Measurements from ENCODE around the gene DUSP11.
"Not testable (repeated sequence)": the region's sequence is repeated elsewhere in the genome, so short reads cannot be mapped to it uniquely, and the experiment has no call there.

The DUSP11 gene

GRCh38 chr2:73812635-73813034, 32.7 kb upstream of the DUSP11 start:
- no peak for DNase-seq
- peaks cover 15 to 34% of the 10 kb centered on the region in 2 donors for H3K27me3 Mint-ChIP-seq

GRCh38 chr2:73811878-73812277, 32.0 kb upstream of the DUSP11 start:
- no peak for ATAC-seq (replicated peaks)

More at GRCh38 chr2:73812635-73813034, 32.7 kb upstream of the DUSP11 start:
- Mint-ChIP-seq H3K4me1 (no peaks in the 10 kb centered on the region), H3K9me3 (no peaks in the 10 kb centered on the region), H3K4me3 (no peak overlapping the region), H3K27ac (no peak overlapping the region), H3K36me3 (no peaks in the 10 kb centered on the region)
- ATAC-seq (replicated peaks) = no peak

GRCh38 chr2:73783883-73784282, 4.0 kb upstream of the DUSP11 start, which contains the start of gene C2orf78:
C2orf78 (plus strand) TSS chr2:73784183; CDS start chr2:73784310, 127 bp downstream.
- H3K4me3 Mint-ChIP-seq; DNase-seq; H3K9me3 Mint-ChIP-seq; ATAC-seq (replicated peaks); H3K27ac Mint-ChIP-seq; H3K4me1 Mint-ChIP-seq; H3K36me3 Mint-ChIP-seq: not testable (repeated sequence)
- peaks cover 10 to 12% of the 10 kb centered on the region in 2 donors for H3K27me3 Mint-ChIP-seq

More at GRCh38 chr2:73811878-73812277, 32.0 kb upstream of the DUSP11 start:
- Mint-ChIP-seq H3K27me3 (peaks cover 15 to 26% of the 10 kb centered on the region in 2 donors), H3K27ac (no peak overlapping the region), H3K4me3 (no peak overlapping the region), H3K9me3 (no peaks in the 10 kb centered on the region), H3K36me3 (no peaks in the 10 kb centered on the region), H3K4me1 (no peaks in the 10 kb centered on the region)
- DNase-seq = no peak

- DNase-seq; H3K9me3 Mint-ChIP-seq; H3K4me1 Mint-ChIP-seq; H3K27ac Mint-ChIP-seq; H3K4me3 Mint-ChIP-seq; H3K36me3 Mint-ChIP-seq; ATAC-seq (replicated peaks): not testable (repeated sequence)
- peaks cover 10 to 12% of the 10 kb centered on the region in 2 donors for H3K27me3 Mint-ChIP-seq
Measured at GRCh38 chr2:73783402-73783801, 3.5 kb upstream of the DUSP11 start.

GRCh38 chr2:73780237-73780582, 307 bp upstream of the DUSP11 start:
- H3K36me3 Mint-ChIP-seq = peaks cover 8 to 11% of the 10 kb centered on the region in 2 donors
- no peak for ATAC-seq (replicated peaks)
- no peaks in the 10 kb centered on the region for H3K9me3 Mint-ChIP-seq
- H3K27ac Mint-ChIP-seq = peak overlapping the region; percentile 96
- DNase-seq = no peak
- peak overlapping the region; percentile 95 to 96 for H3K4me3 Mint-ChIP-seq
- H3K4me1 Mint-ChIP-seq = peaks cover 5 to 19% of the 10 kb centered on the region in 2 donors
- peaks cover 5 to 6% of the 10 kb centered on the region in 2 donors for H3K27me3 Mint-ChIP-seq

- not testable (repeated sequence) for H3K27me3 Mint-ChIP-seq; H3K9me3 Mint-ChIP-seq; DNase-seq; ATAC-seq (replicated peaks)
- H3K4me3 Mint-ChIP-seq = peak overlapping the region; percentile 95 to 96
- peaks cover 9 to 19% of the 10 kb centered on the region in 2 donors for H3K4me1 Mint-ChIP-seq
- H3K27ac Mint-ChIP-seq = peak overlapping the region; percentile 96
- peaks cover 11 to 14% of the 10 kb centered on the region in 2 donors for H3K36me3 Mint-ChIP-seq
Measured at GRCh38 chr2:73778867-73779466, 936 bp downstream of the DUSP11 start.

- ATAC-seq (replicated peaks) (no peak), DNase-seq (no peak)
- Mint-ChIP-seq H3K27ac (peak overlapping the region; percentile 0), H3K4me3 (no peak overlapping the region), H3K4me1 (peaks cover 9 to 19% of the 10 kb centered on the region in 2 donors), H3K36me3 (peaks cover 17 to 23% of the 10 kb centered on the region in 2 donors), H3K9me3 (no peaks in the 10 kb centered on the region), H3K27me3 (no peaks in the 10 kb centered on the region)
Measured at GRCh38 chr2:73776869-73777519, 2.9 kb downstream of the DUSP11 start.

GRCh38 chr2:73776381-73776780, 3.5 kb downstream of the DUSP11 start:
- ATAC-seq (replicated peaks) (no peak), DNase-seq (no peak)
- H3K27ac Mint-ChIP-seq = no peak overlapping the region
- H3K4me3 Mint-ChIP-seq = no peak overlapping the region
- peaks cover 20 to 25% of the 10 kb centered on the region in 2 donors for H3K36me3 Mint-ChIP-seq
- peaks cover 9 to 19% of the 10 kb centered on the region in 2 donors for H3K4me1 Mint-ChIP-seq
- no peaks in the 10 kb centered on the region for H3K27me3 Mint-ChIP-seq
- no peaks in the 10 kb centered on the region for H3K9me3 Mint-ChIP-seq

GRCh38 chr2:73772819-73773218, 7.1 kb downstream of the DUSP11 start:
- H3K4me3 Mint-ChIP-seq = no peak overlapping the region
- DNase-seq (no peak), ATAC-seq (replicated peaks) (no peak)
- H3K36me3 Mint-ChIP-seq = peaks cover 35 to 40% of the 10 kb centered on the region in 2 donors
- peaks cover 8 to 12% of the 10 kb centered on the region in 2 donors for H3K4me1 Mint-ChIP-seq
- no peaks in the 10 kb centered on the region for H3K9me3 Mint-ChIP-seq
- H3K27me3 Mint-ChIP-seq = no peaks in the 10 kb centered on the region
- H3K27ac Mint-ChIP-seq = no peak overlapping the region

- H3K27ac Mint-ChIP-seq = no peak overlapping the region
- no peak for DNase-seq
- H3K27me3 Mint-ChIP-seq = no peaks in the 10 kb centered on the region
- H3K36me3 Mint-ChIP-seq = peaks cover 38 to 50% of the 10 kb centered on the region in 2 donors
- no peaks in the 10 kb centered on the region for H3K9me3 Mint-ChIP-seq
- peaks cover 10% of the 10 kb centered on the region in 2 donors for H3K4me1 Mint-ChIP-seq
- H3K4me3 Mint-ChIP-seq = no peak overlapping the region
- ATAC-seq (replicated peaks) = no peak
Measured at GRCh38 chr2:73770725-73771124, 9.2 kb downstream of the DUSP11 start.

- Mint-ChIP-seq H3K27ac (no peak overlapping the region), H3K9me3 (no peaks in the 10 kb centered on the region), H3K4me3 (no peak overlapping the region), H3K27me3 (no peaks in the 10 kb centered on the region), H3K36me3 (peaks cover 41 to 46% of the 10 kb centered on the region in 2 donors), H3K4me1 (peaks cover 7 to 10% of the 10 kb centered on the region in 2 donors)
- ATAC-seq (replicated peaks) (no peak), DNase-seq (no peak)
Measured at GRCh38 chr2:73766994-73767393, 12.9 kb downstream of the DUSP11 start.

GRCh38 chr2:73766349-73766748, 13.6 kb downstream of the DUSP11 start:
- H3K4me3 Mint-ChIP-seq = no peak overlapping the region
- DNase-seq (no peak), ATAC-seq (replicated peaks) (no peak)
- H3K9me3 Mint-ChIP-seq = no peaks in the 10 kb centered on the region
- peaks cover 7 to 10% of the 10 kb centered on the region in 2 donors for H3K4me1 Mint-ChIP-seq
- H3K27me3 Mint-ChIP-seq = no peaks in the 10 kb centered on the region
- no peak overlapping the region for H3K27ac Mint-ChIP-seq
- peaks cover 37 to 43% of the 10 kb centered on the region in 2 donors for H3K36me3 Mint-ChIP-seq

GRCh38 chr2:73764945-73765344, 15.0 kb downstream of the DUSP11 start:
- Mint-ChIP-seq H3K36me3 (peaks cover 35 to 39% of the 10 kb centered on the region in 2 donors), H3K27me3 (no peaks in the 10 kb centered on the region), H3K27ac (no peak overlapping the region), H3K4me3 (no peak overlapping the region), H3K9me3 (no peaks in the 10 kb centered on the region), H3K4me1 (peaks cover 7 to 10% of the 10 kb centered on the region in 2 donors)
- no peak for DNase-seq
- ATAC-seq (replicated peaks) = no peak

- H3K27me3 Mint-ChIP-seq = no peaks in the 10 kb centered on the region
Measured at GRCh38 chr2:73762571-73762970, 17.3 kb downstream of the DUSP11 start.

GRCh38 chr2:73759904-73760303, 20.0 kb downstream of the DUSP11 start:
- Mint-ChIP-seq H3K36me3 (peaks cover 15 to 29% of the 10 kb centered on the region in 2 donors), H3K27ac (no peak overlapping the region), H3K9me3 (no peaks in the 10 kb centered on the region), H3K4me3 (no peak overlapping the region), H3K27me3 (no peaks in the 10 kb centered on the region), H3K4me1 (no peaks in the 10 kb centered on the region)
- DNase-seq = no peak
- ATAC-seq (replicated peaks) = no peak

More at GRCh38 chr2:73762571-73762970, 17.3 kb downstream of the DUSP11 start:
- H3K4me3 Mint-ChIP-seq = no peak overlapping the region
- no peak for ATAC-seq (replicated peaks)
- peaks cover 0 to 2% of the 10 kb centered on the region in 2 donors for H3K4me1 Mint-ChIP-seq
- H3K9me3 Mint-ChIP-seq = no peaks in the 10 kb centered on the region
- no peak overlapping the region for H3K27ac Mint-ChIP-seq
- DNase-seq = no peak
- peaks cover 30 to 39% of the 10 kb centered on the region in 2 donors for H3K36me3 Mint-ChIP-seq
